Measurements from ENCODE around the gene SYNM.

SYNM gene

DNA sequence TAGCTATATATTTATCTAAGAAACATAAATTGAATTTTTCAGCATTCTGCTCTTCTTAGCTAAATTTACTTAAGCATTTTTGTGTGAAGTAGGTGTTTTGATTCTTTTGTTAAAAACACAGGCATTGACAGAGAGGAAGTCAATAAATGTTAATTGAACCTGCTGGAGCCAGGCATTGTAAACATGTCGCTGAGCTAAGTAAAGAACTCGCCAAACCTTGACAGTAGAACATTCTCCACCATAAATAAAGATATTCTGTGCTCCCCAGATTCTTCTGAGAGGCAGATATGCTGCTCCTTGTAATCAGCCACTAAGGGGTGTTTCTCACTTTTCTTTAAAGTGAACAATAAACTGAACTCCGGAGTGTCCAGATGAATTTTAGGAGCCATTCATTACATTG lies 38.4 kb downstream of the SYNM start:
- H3K27ac ChIP-seq (ENCODE audit: low read depth, low read length, severe bottlenecking): peak overlapping the region; percentile 73

GRCh38 chr15:99143655-99144610 lies 39.1 kb downstream of the SYNM start:
- peak overlapping the region; percentile 73 for H3K27ac ChIP-seq (ENCODE audit: low read depth, low read length, severe bottlenecking)
- H3K4me3 ChIP-seq (ENCODE audit: extremely low read depth, insufficient read depth, low read length, poor library complexity, severe bottlenecking): no peak overlapping the region
- H3K36me3 ChIP-seq (ENCODE audit: control insufficient read depth, insufficient read depth, low read length): peaks cover 10% of the 10 kb centered on the region
- H3K4me1 ChIP-seq (ENCODE audit: control insufficient read depth, insufficient read depth, low read length, poor library complexity, severe bottlenecking): peaks cover 30% of the 10 kb centered on the region
- no peaks in the 10 kb centered on the region for H3K9me3 ChIP-seq (ENCODE audit: control insufficient read depth, low read length)
- 84 to 96% methylated on average over 4 to 6 of the region's 7 CpGs for WGBS, 2 experiments (ENCODE audit: insufficient coverage in 2 of 2)

More for the DNA sequence above, 38.4 kb downstream of the SYNM start:
- Histone ChIP-seq H3K4me3 (ENCODE audit: extremely low read depth, insufficient read depth, low read length, poor library complexity, severe bottlenecking) (no peak overlapping the region), H3K9me3 (ENCODE audit: control insufficient read depth, low read length) (no peaks in the 10 kb centered on the region), H3K36me3 (ENCODE audit: control insufficient read depth, insufficient read depth, low read length) (peaks cover 17% of the 10 kb centered on the region), H3K4me1 (ENCODE audit: control insufficient read depth, insufficient read depth, low read length, poor library complexity, severe bottlenecking) (peaks cover 30% of the 10 kb centered on the region)
- 29% methylated on average over 2 of the region's 3 CpGs; no CpG with 5 or more reads in 1 of the 2 experiments for WGBS, 2 experiments (ENCODE audit: insufficient coverage in 2 of 2)

GRCh38 chr15:99145005-99145404 lies 40.1 kb downstream of the SYNM start:
- Histone ChIP-seq H3K4me3 (ENCODE audit: extremely low read depth, insufficient read depth, low read length, poor library complexity, severe bottlenecking) (no peak overlapping the region), H3K9me3 (ENCODE audit: control insufficient read depth, low read length) (no peaks in the 10 kb centered on the region), H3K36me3 (ENCODE audit: control insufficient read depth, insufficient read depth, low read length) (peaks cover 6% of the 10 kb centered on the region), H3K4me1 (ENCODE audit: control insufficient read depth, insufficient read depth, low read length, poor library complexity, severe bottlenecking) (peaks cover 26% of the 10 kb centered on the region), H3K27ac (ENCODE audit: low read depth, low read length, severe bottlenecking) (no peak overlapping the region)
- 88 to 93% methylated on average over 2 to 7 of the region's 10 CpGs for WGBS, 2 experiments (ENCODE audit: insufficient coverage in 2 of 2)

- Histone ChIP-seq H3K36me3 (ENCODE audit: control insufficient read depth, insufficient read depth, low read length) (peaks cover 3% of the 10 kb centered on the region), H3K4me1 (ENCODE audit: control insufficient read depth, insufficient read depth, low read length, poor library complexity, severe bottlenecking) (peaks cover 26% of the 10 kb centered on the region), H3K9me3 (ENCODE audit: control insufficient read depth, low read length) (no peaks in the 10 kb centered on the region), H3K4me3 (ENCODE audit: extremely low read depth, insufficient read depth, low read length, poor library complexity, severe bottlenecking) (no peak overlapping the region), H3K27ac (ENCODE audit: low read depth, low read length, severe bottlenecking) (no peak overlapping the region)
- WGBS, 2 experiments (ENCODE audit: insufficient coverage in 2 of 2): 84 to 93% methylated on average over 4 of the region's 6 CpGs
Measured at GRCh38 chr15:99145778-99146177, 40.9 kb downstream of the SYNM start.

DNA sequence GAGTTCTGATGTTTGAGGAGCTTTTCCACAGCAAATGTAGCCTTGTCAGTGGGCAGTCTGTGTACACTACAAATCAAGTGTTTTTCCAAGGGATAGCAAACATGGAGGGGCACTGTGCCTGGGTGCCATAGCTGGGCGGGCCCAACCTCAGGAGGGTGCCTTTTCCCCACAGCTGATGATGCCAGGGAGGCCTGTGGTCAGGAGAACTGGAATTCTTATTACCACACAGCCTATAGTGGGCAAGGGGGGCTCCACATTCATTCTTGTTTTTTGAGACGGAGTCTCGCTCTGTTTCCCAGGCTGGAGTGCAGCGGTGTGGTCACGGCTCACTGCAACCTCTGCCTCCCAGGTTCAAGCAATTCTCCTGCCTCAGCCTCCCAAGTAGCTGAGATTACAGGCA lies 41.8 kb downstream of the SYNM start:
- Histone ChIP-seq H3K36me3 (ENCODE audit: control insufficient read depth, insufficient read depth, low read length) (peaks cover 6% of the 10 kb centered on the region), H3K4me3 (ENCODE audit: extremely low read depth, insufficient read depth, low read length, poor library complexity, severe bottlenecking) (no peak overlapping the region), H3K27ac (ENCODE audit: low read depth, low read length, severe bottlenecking) (no peak overlapping the region), H3K4me1 (ENCODE audit: control insufficient read depth, insufficient read depth, low read length, poor library complexity, severe bottlenecking) (peaks cover 26% of the 10 kb centered on the region), H3K9me3 (ENCODE audit: control insufficient read depth, low read length) (no peaks in the 10 kb centered on the region)
- WGBS, 2 experiments (ENCODE audit: insufficient coverage in 2 of 2): 83 to 88% methylated on average over 2 to 4 of the region's 5 CpGs

GRCh38 chr15:99148851-99149276 lies 44.0 kb downstream of the SYNM start:
- 84 to 88% methylated on average over 7 of the region's 7 CpGs for WGBS, 2 experiments (ENCODE audit: insufficient coverage in 2 of 2)
- peaks cover 15% of the 10 kb centered on the region for H3K36me3 ChIP-seq (ENCODE audit: control insufficient read depth, insufficient read depth, low read length)
- H3K4me3 ChIP-seq (ENCODE audit: extremely low read depth, insufficient read depth, low read length, poor library complexity, severe bottlenecking): no peak overlapping the region

DNA sequence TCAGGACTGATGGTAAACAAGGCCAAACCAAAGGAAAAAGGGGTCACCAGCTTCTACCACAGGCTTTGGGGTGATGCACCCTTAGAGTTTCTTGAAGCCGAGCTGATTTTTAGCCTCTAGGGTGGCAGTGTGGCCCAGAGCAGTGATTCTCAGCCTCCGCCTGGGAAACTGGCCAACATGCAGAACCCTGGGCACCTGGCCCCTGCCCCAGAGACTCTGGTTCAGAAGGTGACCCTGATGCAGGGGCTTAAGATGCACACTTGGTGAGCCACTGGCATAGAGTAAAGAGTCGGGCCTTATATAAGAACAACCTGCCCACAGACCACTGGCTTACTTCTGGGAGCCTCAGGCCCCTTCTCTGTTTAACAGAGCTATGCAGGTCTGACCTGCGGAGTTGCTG lies 44.5 kb downstream of the SYNM start:
- WGBS, 2 experiments (ENCODE audit: insufficient coverage in 2 of 2): 95 to 96% methylated on average over 2 to 4 of the region's 4 CpGs
- Histone ChIP-seq H3K4me3 (ENCODE audit: extremely low read depth, insufficient read depth, low read length, poor library complexity, severe bottlenecking) (no peak overlapping the region), H3K4me1 (ENCODE audit: control insufficient read depth, insufficient read depth, low read length, poor library complexity, severe bottlenecking) (peaks cover 2% of the 10 kb centered on the region), H3K36me3 (ENCODE audit: control insufficient read depth, insufficient read depth, low read length) (peaks cover 15% of the 10 kb centered on the region), H3K27ac (ENCODE audit: low read depth, low read length, severe bottlenecking) (no peak overlapping the region), H3K9me3 (ENCODE audit: control insufficient read depth, low read length) (no peaks in the 10 kb centered on the region)

More at GRCh38 chr15:99148851-99149276, 44.0 kb downstream of the SYNM start:
- H3K4me1 ChIP-seq (ENCODE audit: control insufficient read depth, insufficient read depth, low read length, poor library complexity, severe bottlenecking): peaks cover 4% of the 10 kb centered on the region
- no peaks in the 10 kb centered on the region for H3K9me3 ChIP-seq (ENCODE audit: control insufficient read depth, low read length)
- H3K27ac ChIP-seq (ENCODE audit: low read depth, low read length, severe bottlenecking): no peak overlapping the region

GRCh38 chr15:99151156-99151555 lies 46.3 kb downstream of the SYNM start:
- 92 to 95% methylated on average over 2 of the region's 2 CpGs for WGBS, 2 experiments (ENCODE audit: insufficient coverage in 2 of 2)
- Histone ChIP-seq H3K27ac (ENCODE audit: low read depth, low read length, severe bottlenecking) (no peak overlapping the region), H3K9me3 (ENCODE audit: control insufficient read depth, low read length) (no peaks in the 10 kb centered on the region), H3K36me3 (ENCODE audit: control insufficient read depth, insufficient read depth, low read length) (peaks cover 18% of the 10 kb centered on the region), H3K4me3 (ENCODE audit: extremely low read depth, insufficient read depth, low read length, poor library complexity, severe bottlenecking) (no peak overlapping the region), H3K4me1 (ENCODE audit: control insufficient read depth, insufficient read depth, low read length, poor library complexity, severe bottlenecking) (no peaks in the 10 kb centered on the region)

GRCh38 chr15:99153026-99153535 lies 48.2 kb downstream of the SYNM start:
- Histone ChIP-seq H3K9me3 (ENCODE audit: control insufficient read depth, low read length) (no peaks in the 10 kb centered on the region), H3K36me3 (ENCODE audit: control insufficient read depth, insufficient read depth, low read length) (peaks cover 24% of the 10 kb centered on the region), H3K4me3 (ENCODE audit: extremely low read depth, insufficient read depth, low read length, poor library complexity, severe bottlenecking) (no peak overlapping the region), H3K4me1 (ENCODE audit: control insufficient read depth, insufficient read depth, low read length, poor library complexity, severe bottlenecking) (no peaks in the 10 kb centered on the region), H3K27ac (ENCODE audit: low read depth, low read length, severe bottlenecking) (no peak overlapping the region)
- 86 to 90% methylated on average over 2 of the region's 6 CpGs for WGBS, 2 experiments (ENCODE audit: insufficient coverage in 2 of 2)

GRCh38 chr15:99154271-99154670 lies 49.4 kb downstream of the SYNM start:
- peaks cover 28% of the 10 kb centered on the region for H3K36me3 ChIP-seq (ENCODE audit: control insufficient read depth, insufficient read depth, low read length)
- 29% methylated on average over 1 of the region's 2 CpGs for WGBS, 2 experiments (ENCODE audit: insufficient coverage in 2 of 2)
- H3K9me3 ChIP-seq (ENCODE audit: control insufficient read depth, low read length): no peaks in the 10 kb centered on the region
- no peaks in the 10 kb centered on the region for H3K4me1 ChIP-seq (ENCODE audit: control insufficient read depth, insufficient read depth, low read length, poor library complexity, severe bottlenecking)
- no peak overlapping the region for H3K4me3 ChIP-seq (ENCODE audit: extremely low read depth, insufficient read depth, low read length, poor library complexity, severe bottlenecking)
- no peak overlapping the region for H3K27ac ChIP-seq (ENCODE audit: low read depth, low read length, severe bottlenecking)

All from mesodermal cell (in vitro differentiated cells).